HG02642 (cell line): ENCODE measurements around the gene TMEM132A.

ENCODE experiments used
- ATAC-seq: cut with Tn5 transposase; IDR thresholded peaks from one replicate; pipeline ENCODE4 v1.9.1; 2021; ENCODE audit warnings: mild to moderate bottlenecking; ENCODE audit not compliant: unreplicated experiment, poor library complexity

The TMEM132A gene

GRCh38 chr11:60935676-60936442, 11.6 kb downstream of the TMEM132A start:
- no peak for ATAC-seq

DNA sequence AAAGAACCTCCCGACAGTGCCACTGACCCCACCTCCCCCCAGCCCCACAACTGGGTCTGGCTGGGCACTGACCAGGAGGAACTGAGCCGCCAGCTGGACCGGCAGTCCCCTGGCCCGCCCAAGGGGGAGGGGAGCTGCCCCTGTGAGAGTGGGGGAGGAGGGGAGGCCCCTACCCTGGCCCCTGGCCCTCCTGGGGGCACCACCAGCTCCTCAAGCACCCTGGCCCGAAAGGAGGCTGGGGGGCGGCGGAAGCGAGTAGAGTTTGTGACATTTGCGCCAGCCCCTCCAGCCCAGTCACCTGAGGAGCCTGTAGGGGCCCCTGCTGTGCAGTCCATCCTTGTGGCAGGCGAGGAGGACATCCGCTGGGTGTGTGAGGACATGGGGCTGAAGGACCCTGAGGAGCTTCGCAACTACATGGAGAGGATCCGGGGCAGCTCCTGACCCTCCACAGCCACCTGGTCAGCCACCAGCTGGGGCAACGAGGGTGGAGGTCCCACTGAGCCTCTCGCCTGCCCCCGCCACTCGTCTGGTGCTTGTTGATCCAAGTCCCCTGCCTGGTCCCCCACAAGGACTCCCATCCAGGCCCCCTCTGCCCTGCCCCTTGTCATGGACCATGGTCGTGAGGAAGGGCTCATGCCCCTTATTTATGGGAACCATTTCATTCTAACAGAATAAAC, 12.3 kb downstream of the TMEM132A start:
- ATAC-seq = no peak

DNA sequence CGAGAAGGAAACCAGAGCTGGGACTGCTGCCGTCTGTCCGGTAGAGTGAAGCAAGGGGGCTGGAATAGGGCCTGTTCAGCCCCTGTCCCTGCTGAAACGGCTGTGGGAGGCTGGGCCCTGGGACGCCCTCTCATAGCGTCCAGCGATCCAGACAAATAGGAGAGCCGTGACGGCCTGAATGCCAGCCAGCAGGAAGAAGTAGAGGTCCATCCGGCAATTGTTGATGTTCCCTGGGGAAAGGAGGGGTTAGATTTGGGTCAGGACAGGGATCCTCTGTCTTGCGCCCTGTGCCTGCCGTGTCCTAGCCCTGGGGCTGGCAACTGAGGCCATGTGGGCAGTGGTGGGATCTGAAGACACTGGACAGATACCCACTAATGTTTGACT, 12.9 kb downstream of the TMEM132A start:
- ATAC-seq = no peak

DNA sequence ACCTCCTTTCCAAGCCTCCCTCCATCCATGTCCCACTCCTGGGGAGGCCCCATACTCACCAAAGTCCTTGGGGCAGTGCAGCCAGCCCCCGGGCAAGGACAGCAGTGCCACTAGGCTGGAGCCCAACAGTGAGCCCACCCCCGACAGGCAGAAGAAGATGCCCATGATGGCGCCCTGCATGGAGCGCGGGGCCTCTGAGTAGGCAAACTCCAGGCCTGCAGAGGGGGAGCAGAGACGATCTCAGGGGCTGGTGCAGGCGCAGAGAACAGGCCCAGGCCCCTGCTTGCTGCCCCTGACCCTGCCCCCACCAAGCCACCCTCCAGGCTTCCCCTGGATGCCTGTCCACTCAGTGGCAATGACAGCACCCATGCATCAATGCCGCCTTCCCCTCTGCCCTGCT, 13.6 kb downstream of the TMEM132A start:
- ATAC-seq = no peak

- no peak for ATAC-seq
Measured at GRCh38 chr11:60938500-60938899, 14.2 kb downstream of the TMEM132A start.

GRCh38 chr11:60939301-60939700, 15.0 kb downstream of the TMEM132A start:
- ATAC-seq = no peak

- ATAC-seq = no peak
Measured at GRCh38 chr11:60939855-60940254, 15.6 kb downstream of the TMEM132A start.

DNA sequence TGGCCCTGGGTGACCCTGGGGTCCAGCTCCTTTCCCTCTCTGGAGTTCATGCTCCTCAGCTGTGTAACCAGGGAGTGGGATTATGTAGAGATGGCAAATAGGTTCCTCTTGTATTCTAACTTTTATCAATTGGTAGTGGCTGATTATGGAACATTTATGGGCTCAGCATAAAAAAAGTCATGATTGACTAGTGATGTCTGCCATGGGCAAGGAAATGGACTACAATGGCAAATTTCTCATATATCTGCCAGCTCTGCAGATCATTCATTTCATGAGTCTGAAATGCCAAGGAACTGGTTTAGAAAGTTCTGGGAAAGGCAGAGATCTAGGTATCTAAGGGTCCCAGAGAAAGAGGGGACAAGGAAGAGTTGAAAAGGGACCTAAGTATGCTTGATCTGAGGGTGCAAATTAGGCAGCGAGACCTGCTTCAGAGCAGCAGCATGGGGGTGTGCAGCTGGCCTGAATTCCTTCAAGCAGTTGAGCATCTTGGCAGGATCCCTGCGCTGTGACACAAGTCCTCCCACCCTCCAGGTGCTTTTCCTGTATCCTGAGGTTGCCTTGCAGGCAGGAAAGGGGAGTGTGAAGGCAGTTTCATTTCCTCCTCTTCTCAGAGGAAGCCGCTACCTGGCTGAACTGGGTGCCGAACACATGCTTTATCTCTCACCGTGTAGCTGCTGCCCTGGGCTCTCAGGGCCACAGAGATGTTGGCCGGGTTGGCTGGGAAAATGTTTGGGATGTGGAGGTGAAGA, 17.3 kb downstream of the TMEM132A start:
- ATAC-seq = no peak

DNA sequence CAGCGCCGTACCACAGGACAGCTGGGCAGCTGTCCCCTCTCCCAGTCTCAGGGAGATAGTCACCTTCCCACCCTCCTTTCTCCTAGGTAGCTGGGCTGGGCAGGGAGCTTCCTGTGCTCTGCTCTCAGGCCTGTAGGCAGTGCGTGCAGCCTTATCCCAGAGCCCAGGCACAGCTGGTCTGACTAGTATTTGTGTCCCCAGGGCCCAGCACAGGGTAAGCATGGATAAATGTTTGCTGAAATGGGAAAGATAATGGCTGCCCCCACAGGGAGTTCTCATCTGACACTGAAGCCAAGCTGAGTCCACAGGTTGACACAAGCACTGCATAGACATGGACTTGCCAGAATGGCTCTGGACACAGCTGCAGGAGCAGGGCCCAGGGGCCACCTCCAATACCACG, 18.0 kb downstream of the TMEM132A start:
- no peak for ATAC-seq

- ATAC-seq = no peak
Measured at GRCh38 chr11:60942970-60943565, 18.8 kb downstream of the TMEM132A start.

DNA sequence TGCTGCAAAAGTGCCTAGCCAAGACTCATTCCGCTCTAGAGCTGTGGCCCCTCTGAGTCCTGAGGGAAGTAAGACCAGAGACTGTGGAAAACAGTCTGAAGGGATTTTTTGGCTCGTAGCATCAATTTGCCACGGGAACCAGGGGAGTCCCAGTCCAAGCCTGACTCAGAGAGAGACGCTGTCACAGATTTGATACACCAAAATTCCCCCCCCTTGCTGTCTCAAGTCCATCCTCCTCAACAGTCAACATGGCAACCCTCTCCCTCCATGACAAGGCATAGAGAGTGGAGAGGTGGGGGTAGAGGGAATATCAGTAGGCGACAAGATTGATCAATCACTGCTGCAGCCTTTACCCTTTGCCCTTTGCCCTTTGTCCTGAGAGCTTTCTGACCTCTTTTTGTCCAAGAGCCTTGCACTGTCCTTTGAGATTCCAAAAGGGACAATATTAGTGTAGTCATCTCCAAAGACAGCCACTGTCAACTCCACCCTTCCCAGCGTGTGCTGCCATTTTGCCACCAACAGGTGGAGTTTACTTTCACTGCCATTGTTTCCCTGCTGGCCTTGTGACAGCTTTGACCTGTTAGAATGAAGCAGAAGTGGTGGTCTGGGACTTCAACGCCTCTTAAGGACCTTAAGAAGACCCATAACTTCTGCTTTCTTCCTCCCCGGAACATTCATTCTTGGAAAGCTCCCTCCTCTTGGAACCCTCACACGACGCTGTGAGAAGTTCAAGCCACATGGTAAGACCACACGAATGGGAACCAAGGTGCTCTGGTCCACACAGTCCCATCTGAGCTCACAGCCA, 20.4 kb downstream of the TMEM132A start:
- no peak for ATAC-seq

DNA sequence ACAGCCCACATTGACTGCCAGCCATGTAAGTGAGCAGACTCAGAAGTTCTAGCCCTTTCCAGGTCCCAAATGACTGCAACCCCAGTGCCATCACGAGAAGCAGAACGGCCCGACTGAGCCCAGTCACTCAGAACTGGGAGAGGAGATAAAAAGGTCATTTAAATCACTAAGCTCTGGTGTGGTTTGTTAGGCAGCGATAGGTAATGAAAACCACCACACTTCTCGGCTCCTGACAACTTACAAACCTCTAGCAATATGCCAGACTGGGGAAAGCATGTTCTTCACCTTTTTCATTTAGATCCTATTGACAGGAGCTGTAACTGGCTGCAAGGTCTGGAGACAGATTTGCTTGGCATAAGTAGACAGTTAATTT, 21.0 kb downstream of the TMEM132A start:
- ATAC-seq = no peak

- ATAC-seq = no peak
Measured at GRCh38 chr11:60946601-60947264, 22.5 kb downstream of the TMEM132A start.

GRCh38 chr11:60947700-60948099, 23.4 kb downstream of the TMEM132A start:
- no peak for ATAC-seq

GRCh38 chr11:60948250-60948649, 24.0 kb downstream of the TMEM132A start:
- ATAC-seq = no peak

- no peak for ATAC-seq
Measured at GRCh38 chr11:60950024-60950423, 25.8 kb downstream of the TMEM132A start.

GRCh38 chr11:60950933-60951605, 26.8 kb downstream of the TMEM132A start:
- no peak for ATAC-seq

DNA sequence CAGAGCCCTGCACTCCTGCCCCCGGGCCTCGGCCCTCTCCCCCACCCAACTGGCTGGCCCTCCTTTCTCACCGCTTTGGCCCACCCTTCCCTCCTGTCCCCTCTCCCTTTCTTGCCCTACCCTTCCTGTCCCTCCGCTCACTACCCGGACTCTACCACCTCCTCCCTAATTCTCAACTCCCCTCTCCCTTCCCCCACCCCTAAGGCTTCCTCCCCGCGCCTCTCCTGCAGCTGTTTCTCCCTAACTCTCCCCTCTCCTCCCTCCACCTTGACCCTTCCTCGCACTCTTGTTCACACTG, 27.3 kb downstream of the TMEM132A start:
- no peak for ATAC-seq
